Lung (tissue), 12 donors: ENCODE data around the gene LRCH1. TPM values are rescaled to one million over a fixed set of nuclear protein-coding genes. Genes with fewer than 3 reads are reported as not detected.
"Not testable (repeated sequence)": the region's sequence is repeated elsewhere in the genome, so short reads cannot be mapped to it uniquely, and the experiment has no call there.

Experiments
- ATAC-seq: fragments of 200-7000 bp; cut with Tn5 transposase; one replicate; pipeline ENCODE4 v1.9.1; 2020; ENCODE audit warnings: moderate number of reproducible peaks; ENCODE audit not compliant: insufficient read depth, low FRiP score
- DNase-seq, 3 donors: peaks; one replicate each; pipeline ENCODE4 v3.0.0-alpha.2; 2013 to 2017
- H3K27ac ChIP-seq, 2 donors: one replicate each; pipeline ENCODE4 v1.5.1; 2013; ENCODE audit warnings: mild to moderate bottlenecking in 2 of 2, moderate library complexity in 2 of 2, control low read depth in 1 of 2, inconsistent platforms in 1 of 2, low read depth in 1 of 2, low read length in 1 of 2
- H3K27me3 ChIP-seq, 3 donors: one replicate each; pipeline ENCODE4 v1.5.1; 2013; ENCODE audit warnings: low read length in 2 of 3; ENCODE audit not compliant: control insufficient read depth in 3 of 3, insufficient read depth in 3 of 3
- H3K36me3 ChIP-seq, 4 donors: one replicate each; pipeline ENCODE4 v1.5.1; 2013; ENCODE audit warnings: low read length in 4 of 4, mild to moderate bottlenecking in 1 of 4, moderate library complexity in 1 of 4; ENCODE audit not compliant: control insufficient read depth in 4 of 4, insufficient read depth in 4 of 4
- H3K4me1 ChIP-seq, 5 donors: one replicate each; pipeline ENCODE4 v1.5.1; 2013; ENCODE audit warnings: low read length in 5 of 5, mild to moderate bottlenecking in 2 of 5, moderate library complexity in 1 of 5; ENCODE audit not compliant: control insufficient read depth in 5 of 5, insufficient read depth in 5 of 5
- H3K4me3 ChIP-seq: one replicate; pipeline ENCODE4 v1.5.1; 2013; ENCODE audit warnings: mild to moderate bottlenecking, control low read depth, moderate library complexity
- H3K9ac ChIP-seq, 2 donors: one replicate each; pipeline ENCODE4 v1.5.1; 2013; ENCODE audit warnings: low read length in 2 of 2, control low read depth in 1 of 2; ENCODE audit not compliant: insufficient read depth in 1 of 2
- H3K9me3 ChIP-seq, 4 donors: one replicate each; pipeline ENCODE4 v1.5.1; 2013; ENCODE audit warnings: low read length in 3 of 4, mild to moderate bottlenecking in 1 of 4, moderate library complexity in 1 of 4; ENCODE audit not compliant: control insufficient read depth in 4 of 4, insufficient read depth in 3 of 4
- WGBS, 2 donors: extraction: QIAGEN DNeasy Blood & Tissue Kit; methylation state at CpG; one replicate each; pipeline ENCODE4 v1.1.7; 2013; 5-methylcytosine and 5-hydroxymethylcytosine counted together
- polyA plus RNA-seq, 2 donors: library from polyadenylated mRNA; stranded (reverse); fragments of 200-250 nt; gene quantifications; one replicate each; pipeline ENCODE4 v1.2.1, GENCODE V29; 2013
- total RNA-seq, 2 donors: library from RNA; depleted of rRNA in 1 of 2; stranded (reverse); fragments of >200 nt in 1 of 2; gene quantifications; one replicate each; pipeline ENCODE4 v1.2.1, GENCODE V29; 2014 to 2021
- TF ChIP-seq, protein P1 (sequence below): IDR thresholded peaks from 2 replicates; pipeline ENCODE4 v1.5.1; 2012; ENCODE audit warnings: mild to moderate bottlenecking; ENCODE audit errors: control extremely low read depth, extremely low read depth
- donor health status: control.
- donor health status: control.
- donor health status: Bipolar disorder and iron deficiency.
- donor health status: healthy.
- donor health status: DM: yes; HTN: yes; CAD: no.

LRCH1 gene
- total and polyA plus RNA-seq, 4 donors: 3.6 to 35.4 (median 13.2) TPM

DNA sequence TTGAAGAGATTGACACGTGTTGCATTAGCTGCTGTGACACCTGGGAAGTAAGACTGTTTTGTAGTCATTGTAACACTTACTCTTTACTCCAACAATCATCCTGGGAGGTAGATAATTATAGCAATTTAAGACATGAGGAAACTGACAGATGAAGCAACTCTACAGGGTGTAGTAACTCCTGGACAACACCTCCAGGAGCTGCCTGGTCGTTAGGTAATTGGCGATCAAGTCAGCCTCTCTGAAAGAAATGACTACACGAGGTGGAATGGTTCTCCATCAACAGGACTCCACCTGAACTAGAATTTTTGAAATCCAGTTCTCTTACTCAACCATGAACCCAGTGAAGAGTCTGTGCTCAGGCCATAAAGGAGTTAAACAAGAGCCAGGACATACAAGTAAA, 43.0 kb upstream of the LRCH1 start:
- ATAC-seq: no peak
- no peak for DNase-seq
- TF ChIP-seq, protein P1, sequence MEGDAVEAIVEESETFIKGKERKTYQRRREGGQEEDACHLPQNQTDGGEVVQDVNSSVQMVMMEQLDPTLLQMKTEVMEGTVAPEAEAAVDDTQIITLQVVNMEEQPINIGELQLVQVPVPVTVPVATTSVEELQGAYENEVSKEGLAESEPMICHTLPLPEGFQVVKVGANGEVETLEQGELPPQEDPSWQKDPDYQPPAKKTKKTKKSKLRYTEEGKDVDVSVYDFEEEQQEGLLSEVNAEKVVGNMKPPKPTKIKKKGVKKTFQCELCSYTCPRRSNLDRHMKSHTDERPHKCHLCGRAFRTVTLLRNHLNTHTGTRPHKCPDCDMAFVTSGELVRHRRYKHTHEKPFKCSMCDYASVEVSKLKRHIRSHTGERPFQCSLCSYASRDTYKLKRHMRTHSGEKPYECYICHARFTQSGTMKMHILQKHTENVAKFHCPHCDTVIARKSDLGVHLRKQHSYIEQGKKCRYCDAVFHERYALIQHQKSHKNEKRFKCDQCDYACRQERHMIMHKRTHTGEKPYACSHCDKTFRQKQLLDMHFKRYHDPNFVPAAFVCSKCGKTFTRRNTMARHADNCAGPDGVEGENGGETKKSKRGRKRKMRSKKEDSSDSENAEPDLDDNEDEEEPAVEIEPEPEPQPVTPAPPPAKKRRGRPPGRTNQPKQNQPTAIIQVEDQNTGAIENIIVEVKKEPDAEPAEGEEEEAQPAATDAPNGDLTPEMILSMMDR: no peak
- no peak overlapping the region for H3K9ac ChIP-seq
- H3K36me3 ChIP-seq: no peaks in the 10 kb centered on the region
- 51 to 82% methylated on average over 4 of the region's 4 CpGs for WGBS, 2 donors
- H3K27ac ChIP-seq: no peak overlapping the region
- no peak overlapping the region for H3K4me3 ChIP-seq
- H3K4me1 ChIP-seq: no peaks in the 10 kb centered on the region
- H3K9me3 ChIP-seq: peaks cover 0 to 4% (median 0%) of the 10 kb centered on the region in 4 donors
- no peaks in the 10 kb centered on the region for H3K27me3 ChIP-seq

DNA sequence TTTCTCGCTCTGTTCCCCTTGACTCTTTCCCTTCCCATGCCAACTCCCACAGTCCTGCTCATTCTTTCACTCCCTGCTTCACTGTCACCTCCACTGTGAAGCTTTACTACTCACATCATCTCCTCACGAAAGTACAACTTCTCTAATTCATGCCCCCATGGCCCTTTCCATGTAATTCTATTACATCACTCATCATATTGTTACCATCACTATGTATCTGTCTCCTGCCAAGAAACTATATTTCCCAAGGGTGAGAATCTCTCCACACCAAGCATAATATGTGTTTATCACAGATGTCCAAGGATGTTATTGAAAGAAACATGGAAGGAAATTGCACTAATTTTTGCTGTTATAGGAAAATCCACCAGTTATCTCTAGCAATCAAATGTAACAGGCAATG, 37.2 kb upstream of the LRCH1 start:
- H3K9me3 ChIP-seq: no peaks in the 10 kb centered on the region
- no peak for ATAC-seq
- peaks cover 0 to 6% (median 0%) of the 10 kb centered on the region in 5 donors for H3K4me1 ChIP-seq
- no peak for DNase-seq
- H3K36me3 ChIP-seq: no peaks in the 10 kb centered on the region
- no peak overlapping the region for H3K27ac ChIP-seq
- H3K9ac ChIP-seq: no peak overlapping the region
- H3K27me3 ChIP-seq: no peaks in the 10 kb centered on the region
- TF ChIP-seq, protein P1: no peak
- no peak overlapping the region for H3K4me3 ChIP-seq
- 65 to 91% methylated on average over 2 of the region's 2 CpGs for WGBS, 2 donors

DNA sequence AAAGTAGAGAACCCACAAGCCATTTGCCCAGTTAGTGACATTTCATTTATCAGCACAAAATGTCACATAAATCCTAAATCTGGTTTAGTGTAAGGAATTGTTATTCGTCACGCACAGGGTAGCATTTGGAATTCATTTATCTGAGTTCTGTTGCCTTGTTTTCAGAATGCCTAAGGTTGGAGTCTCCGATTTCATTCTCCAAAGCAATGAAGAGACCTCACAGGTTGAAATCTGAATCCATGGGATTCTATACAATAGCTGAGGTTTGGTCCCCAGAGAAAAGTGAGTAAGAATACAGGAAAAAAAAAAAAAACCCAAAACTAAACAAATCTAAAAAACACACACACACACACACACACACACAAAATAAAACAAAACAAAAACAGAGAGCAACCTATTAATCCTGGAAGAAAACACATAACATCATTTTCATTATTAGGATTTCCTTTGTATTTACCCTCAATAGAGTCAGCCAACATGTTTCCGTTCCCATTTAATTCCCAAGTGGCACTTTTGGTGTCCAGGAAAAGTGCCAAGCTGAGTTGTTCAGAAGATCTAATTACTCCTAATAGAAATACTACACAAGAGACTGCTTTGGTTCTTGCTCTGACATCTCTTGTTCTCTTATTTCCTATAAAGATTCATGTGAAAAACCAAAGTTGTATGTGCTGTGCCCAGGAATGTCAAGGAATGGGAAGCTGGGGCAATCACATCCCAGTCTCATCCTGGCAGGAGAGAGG, 36.2 kb upstream of the LRCH1 start:
- Histone ChIP-seq H3K9ac (no peak overlapping the region), H3K4me3 (no peak overlapping the region), H3K4me1 (peaks cover 0 to 6% (median 0%) of the 10 kb centered on the region in 5 donors), H3K27me3 (no peaks in the 10 kb centered on the region), H3K36me3 (no peaks in the 10 kb centered on the region), H3K27ac (no peak overlapping the region), H3K9me3 (peaks cover 0 to 5% (median 1%) of the 10 kb centered on the region in 4 donors)
- ATAC-seq (no peak), DNase-seq (no peak)
- WGBS, 2 donors: 77 to 83% methylated on average over 4 of the region's 4 CpGs
- TF ChIP-seq, protein P1: no peak

DNA sequence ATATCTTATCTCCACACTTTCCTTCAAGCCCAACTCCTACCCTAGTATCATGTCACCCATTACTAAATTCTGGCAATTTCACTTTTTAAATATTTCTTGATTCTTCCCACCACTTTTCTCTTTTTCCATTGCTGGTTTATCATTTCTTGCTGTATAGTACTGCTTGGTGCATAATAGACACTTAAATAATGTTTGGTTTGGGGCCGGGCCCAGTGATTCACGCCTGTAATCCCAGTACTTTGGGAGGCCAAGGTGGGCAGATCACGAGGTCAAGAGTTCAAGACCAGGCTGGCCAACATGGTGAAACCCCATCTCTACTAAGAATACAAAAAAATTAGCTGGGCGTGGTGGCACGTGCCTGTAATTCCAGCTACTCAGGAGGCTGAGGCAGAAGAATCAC, 35.2 kb upstream of the LRCH1 start:
- not testable (repeated sequence) for H3K9me3 ChIP-seq, H3K36me3 ChIP-seq, H3K4me1 ChIP-seq, H3K27ac ChIP-seq, ATAC-seq, H3K9ac ChIP-seq, H3K4me3 ChIP-seq, H3K27me3 ChIP-seq, DNase-seq
- 71 to 83% methylated on average over 5 of the region's 5 CpGs for WGBS, 2 donors
